Adrenal gland (tissue), 12 donors: Measurements from ENCODE around the gene MORF4L2. TPM values are rescaled to one million over a fixed set of nuclear protein-coding genes. Genes with fewer than 3 reads are reported as not detected.

Experiments
- DNase-seq, 7 donors: peaks; one replicate each; pipeline ENCODE4 v3.0.0-alpha.2; 2019 to 2020
- H3K27ac ChIP-seq, 5 donors: fragments of 200-600 bp; sonication (generic) in 4 of 5; 1 replicate in 3 of 5; 2 replicates in 2 of 5; pipeline versions ENCODE4 v1.5.1 to v1.8.0; 2016 to 2020; ENCODE audit warnings: mild to moderate bottlenecking in 1 of 5
- H3K27me3 ChIP-seq: fragments of 200-600 bp; 2 replicates; pipeline ENCODE4 v1.8.0; 2021
- H3K36me3 ChIP-seq, 2 donors: fragments of 200-600 bp; replicated peaks in 1 of 2; 1 replicate in 1 of 2; 2 replicates in 1 of 2; pipeline versions ENCODE4 v1.5.1 to v1.8.0; 2018 to 2022
- H3K4me1 ChIP-seq, 2 donors: fragments of 200-600 bp; replicated peaks in 1 of 2; 1 replicate in 1 of 2; 2 replicates in 1 of 2; pipeline versions ENCODE4 v1.5.1 to v1.8.0; 2018 to 2021
- H3K4me3 ChIP-seq, 4 donors: fragments of 200-600 bp; sonication (generic) in 3 of 4; one replicate each; pipeline ENCODE4 v1.5.1; 2016 to 2018
- H3K9me3 ChIP-seq, 3 donors: fragments of 200-600 bp; sonication (generic) in 1 of 3; replicated peaks in 1 of 3; 1 replicate in 2 of 3; 2 replicates in 1 of 3; pipeline versions ENCODE4 v1.5.1 to v1.8.0; 2016 to 2021
- POLR2A ChIP-seq, 2 donors: fragments of 450-650 bp; IDR thresholded peaks; one replicate each; pipeline ENCODE4 v1.6.1; 2017; ENCODE audit warnings: antibody characterized with exemption in 2 of 2, mild to moderate bottlenecking in 2 of 2, moderate library complexity in 1 of 2
- WGBS, 4 donors: extraction: QIAGEN DNeasy Blood & Tissue Kit in 2 of 4; methylation state at CpG; one replicate each; pipeline versions ENCODE4 v1.1.5 to v1.1.7; 2013 to 2017; 5-methylcytosine and 5-hydroxymethylcytosine counted together
- intact Hi-C, 2 donors: fragments of 100-400 bp; cut with DNase I; formaldehyde crosslinking; loops; one replicate each; pipeline versions ENCODE4 v1.14.1 to v1.15.0; 2022 to 2023
- polyA plus RNA-seq, 3 donors: library from polyadenylated mRNA; stranded (reverse); fragments of 200-250 nt in 2 of 3; fragments of 350-450 nt in 1 of 3; fragmentation: Illumina TruSeq in 1 of 3; extraction: RNeasy Lipid Tissue Mini Kit (QIAGEN cat#74804) in 1 of 3; gene quantifications; one replicate each; pipeline ENCODE4 v1.2.3, GENCODE V29; 2013 to 2014
- total RNA-seq, 9 donors: library from RNA; depleted of rRNA in 4 of 9; stranded (reverse); fragments of >200 nt in 4 of 9; fragments of 120-200 nt in 1 of 9; fragmentation: NEBNext Ultra II Directional in 1 of 9; extraction: Animal tissue kit (Norgen Biotek cat#: 25700) in 1 of 9; gene quantifications; one replicate each; pipeline versions ENCODE4 v1.1.0 to v1.2.4, GENCODE V29; 2013 to 2023
- TF ChIP-seq, protein P1 (sequence below), 6 experiments: fragments of 450-650 bp in 4 of 6; fragments of 200-600 bp in 2 of 6; sonication (generic) in 1 of 6; IDR thresholded peaks; 1 replicate in 5 of 6; 2 replicates in 1 of 6; pipeline versions ENCODE4 v1.5.1 to v1.8.0; 2016 to 2021; ENCODE audit warnings: antibody characterized with exemption in 6 of 6, mild to moderate bottlenecking in 2 of 6, moderate library complexity in 1 of 6
- donor health status: healthy with polysubstance abuse.
- donor health status: Bipolar disorder and iron deficiency.
- donor health status: DM: yes; HTN: yes; CAD: no.
- donor health status: DM: no; HTN: no; CAD: no.
- donor health status: DM: no; HTN: no; CAD: no.
- donor health status: DM: yes; HTN: yes; CAD: no.

The MORF4L2 gene
- total and polyA plus RNA-seq, 12 donors, result 225 to 767 (median 366) TPM

DNA sequence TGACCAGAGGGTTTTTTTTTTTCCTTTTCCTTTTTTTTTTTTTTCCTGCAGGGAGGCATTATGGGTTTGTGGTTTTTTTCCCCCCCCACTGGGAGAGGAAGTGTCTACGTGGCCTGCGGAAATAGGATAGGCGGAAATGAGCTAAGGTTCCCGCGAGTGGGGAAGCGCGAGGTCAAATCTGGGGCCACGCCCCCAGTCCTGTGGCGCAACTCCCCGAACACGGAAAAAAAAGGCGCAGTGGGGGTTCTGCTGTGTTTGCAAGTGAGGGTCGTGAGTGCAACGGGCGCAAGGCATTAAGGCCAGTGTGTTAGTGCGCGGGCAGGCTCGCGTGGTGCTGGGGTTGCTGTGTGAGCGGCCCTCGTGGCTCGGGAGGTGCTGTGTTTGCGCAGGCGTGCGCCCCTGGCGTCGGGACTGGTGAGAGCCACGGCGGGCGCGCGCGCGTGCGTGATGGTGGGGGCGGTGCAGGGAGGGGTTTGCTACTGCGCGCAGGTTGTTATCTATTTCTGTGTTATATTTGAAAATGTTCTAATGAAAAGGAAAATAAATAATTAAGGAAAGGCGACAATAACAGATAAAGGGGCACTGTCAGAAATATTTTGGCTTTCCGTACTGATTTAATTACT is 685 bp upstream of the MORF4L2 start:
- H3K4me1 ChIP-seq, result peaks cover 0 to 10% of the 10 kb centered on the region in 2 donors
- peaks cover 0 to 17% of the 10 kb centered on the region in 2 donors for H3K36me3 ChIP-seq
- TF ChIP-seq, protein P1, sequence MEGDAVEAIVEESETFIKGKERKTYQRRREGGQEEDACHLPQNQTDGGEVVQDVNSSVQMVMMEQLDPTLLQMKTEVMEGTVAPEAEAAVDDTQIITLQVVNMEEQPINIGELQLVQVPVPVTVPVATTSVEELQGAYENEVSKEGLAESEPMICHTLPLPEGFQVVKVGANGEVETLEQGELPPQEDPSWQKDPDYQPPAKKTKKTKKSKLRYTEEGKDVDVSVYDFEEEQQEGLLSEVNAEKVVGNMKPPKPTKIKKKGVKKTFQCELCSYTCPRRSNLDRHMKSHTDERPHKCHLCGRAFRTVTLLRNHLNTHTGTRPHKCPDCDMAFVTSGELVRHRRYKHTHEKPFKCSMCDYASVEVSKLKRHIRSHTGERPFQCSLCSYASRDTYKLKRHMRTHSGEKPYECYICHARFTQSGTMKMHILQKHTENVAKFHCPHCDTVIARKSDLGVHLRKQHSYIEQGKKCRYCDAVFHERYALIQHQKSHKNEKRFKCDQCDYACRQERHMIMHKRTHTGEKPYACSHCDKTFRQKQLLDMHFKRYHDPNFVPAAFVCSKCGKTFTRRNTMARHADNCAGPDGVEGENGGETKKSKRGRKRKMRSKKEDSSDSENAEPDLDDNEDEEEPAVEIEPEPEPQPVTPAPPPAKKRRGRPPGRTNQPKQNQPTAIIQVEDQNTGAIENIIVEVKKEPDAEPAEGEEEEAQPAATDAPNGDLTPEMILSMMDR (IDR thresholded peaks at IDR 0.05), result peak; percentile 9 to 72 (median 52)
- TF ChIP-seq POLR2A (IDR thresholded peaks at IDR 0.05), result peak; percentile 28 to 51
- H3K9me3 ChIP-seq, result no peaks in the 10 kb centered on the region
- peak; percentile 87 to 94 (median 88) for DNase-seq
- H3K4me3 ChIP-seq, result peak overlapping the region in 2 of 4 donors; percentile 35 to 69
- no peaks in the 10 kb centered on the region for H3K27me3 ChIP-seq
- H3K27ac ChIP-seq, result peak overlapping the region; percentile 89 to 99 (median 96)
- intact Hi-C loops, result no loop called here
- 0 to 31% (median 9%) methylated on average over 26 to 40 of the region's 40 CpGs for WGBS, 4 donors

DNA sequence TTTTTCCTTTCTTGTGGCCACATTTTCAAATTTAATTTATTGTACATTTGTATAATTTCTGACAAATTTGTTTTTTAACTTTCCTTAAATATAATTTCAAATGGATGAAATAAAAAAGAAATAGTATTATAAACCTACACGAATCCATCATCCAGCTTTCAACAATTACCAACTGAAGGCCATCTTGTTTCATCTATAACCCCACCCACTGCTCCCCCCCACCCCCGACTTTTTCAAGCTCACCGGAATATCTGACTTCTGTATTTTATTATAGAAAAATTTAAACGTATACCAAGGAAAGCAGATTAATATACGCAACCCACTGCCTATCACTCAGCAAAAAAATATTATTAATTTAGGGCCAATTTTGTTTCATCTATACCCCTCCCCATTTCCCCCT is 1.1 kb downstream of the MORF4L2 start:
- Histone ChIP-seq H3K27me3 (no peaks in the 10 kb centered on the region), H3K4me3 (peak overlapping the region in 1 of 4 donors; percentile 69), H3K27ac (peak overlapping the region in 3 of 5 donors; percentile 71 to 99 (median 97)), H3K36me3 (peaks cover 0 to 21% of the 10 kb centered on the region in 2 donors), H3K4me1 (peaks cover 0 to 10% of the 10 kb centered on the region in 2 donors), H3K9me3 (no peaks in the 10 kb centered on the region)
- no peak for DNase-seq
- intact Hi-C loops, result no loop called here
- WGBS, 4 donors, result 5 to 39% (median 19%) methylated on average over 5 of the region's 5 CpGs
- TF ChIP-seq POLR2A (IDR thresholded peaks at IDR 0.05), result no peak
- TF ChIP-seq, protein P1 (IDR thresholded peaks at IDR 0.05), result no peak

DNA sequence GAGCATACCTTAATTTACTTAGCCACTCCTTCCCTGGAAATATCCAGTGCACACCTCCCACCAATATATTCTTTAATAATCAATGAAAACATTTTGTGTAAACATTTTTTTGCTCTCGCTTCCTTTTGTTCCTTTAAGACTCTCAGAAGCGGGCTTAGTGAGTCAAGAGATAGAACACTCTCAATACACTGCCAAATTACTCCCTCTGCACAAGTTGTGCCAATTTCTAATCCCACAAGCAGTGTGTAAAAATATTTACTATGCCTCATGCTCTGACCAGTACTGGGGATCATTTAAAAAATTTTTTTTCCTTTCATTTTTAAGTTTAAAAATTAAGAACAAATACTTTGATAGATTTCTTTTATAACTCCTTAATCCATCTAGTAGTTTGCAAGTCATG is 5.1 kb downstream of the MORF4L2 start:
- no peaks in the 10 kb centered on the region for H3K27me3 ChIP-seq
- no peak for TF ChIP-seq POLR2A (IDR thresholded peaks at IDR 0.05)
- no peaks in the 10 kb centered on the region for H3K9me3 ChIP-seq
- H3K4me1 ChIP-seq, result peaks cover 0 to 10% of the 10 kb centered on the region in 2 donors
- no peak overlapping the region for H3K27ac ChIP-seq
- WGBS, 4 donors, result 65 to 77% (median 67%) methylated on average over 2 of the region's 2 CpGs
- intact Hi-C loops, result no loop called here
- peaks cover 0 to 56% of the 10 kb centered on the region in 2 donors for H3K36me3 ChIP-seq
- no peak overlapping the region for H3K4me3 ChIP-seq
- DNase-seq, result no peak

DNA sequence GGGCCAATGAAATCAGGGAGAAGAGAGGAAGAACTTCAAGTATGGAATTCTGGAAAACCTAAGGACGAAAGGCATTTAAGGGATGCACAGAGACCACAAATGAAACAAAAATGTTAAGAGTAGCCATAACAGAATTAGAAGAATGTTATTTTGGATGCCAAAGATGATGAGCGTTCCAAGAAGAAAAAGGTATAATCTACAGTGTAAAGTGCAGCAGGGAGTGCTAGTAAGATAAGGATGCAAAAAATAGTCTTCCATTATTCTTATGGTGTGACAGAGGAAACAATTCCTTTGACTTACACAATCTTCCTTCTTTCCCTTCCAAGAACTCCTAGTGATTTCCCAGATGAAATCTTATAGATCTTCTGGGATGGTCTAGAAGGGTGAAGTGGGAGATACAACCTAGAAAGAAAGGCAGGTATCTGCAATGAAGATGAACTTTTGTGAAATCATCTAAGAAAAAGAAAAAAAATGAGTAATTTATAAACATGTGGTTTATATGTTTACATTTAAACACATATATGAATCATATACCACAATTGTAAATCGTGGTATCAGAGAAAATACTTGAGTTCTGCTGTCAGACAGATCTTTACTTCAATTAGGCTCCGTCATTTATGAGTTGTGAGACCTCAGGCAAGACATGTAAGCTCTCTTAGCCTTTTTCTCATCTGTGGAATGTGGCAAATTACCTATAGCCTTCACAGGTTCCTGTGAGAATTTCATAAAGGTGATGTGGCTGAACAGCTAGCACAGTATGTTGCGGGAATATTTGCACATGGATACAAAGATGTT is 8.1 kb downstream of the MORF4L2 start:
- Histone ChIP-seq H3K4me1 (no peaks in the 10 kb centered on the region), H3K27ac (no peak overlapping the region), H3K36me3 (peaks cover 0 to 55% of the 10 kb centered on the region in 2 donors), H3K9me3 (no peaks in the 10 kb centered on the region), H3K4me3 (no peak overlapping the region), H3K27me3 (no peaks in the 10 kb centered on the region)
- intact Hi-C loops, result loop anchor here in 1 of 2 donors (10.0 kb wide), 1 partner anchor 144 kb away; no protein-coding TSS in a partner anchor
- WGBS, 4 donors, result 75 to 87% (median 81%) methylated on average over 5 of the region's 5 CpGs
- no peak for TF ChIP-seq POLR2A (IDR thresholded peaks at IDR 0.05)
- TF ChIP-seq, protein P1 (IDR thresholded peaks at IDR 0.05), result no peak
- no peak for DNase-seq
